Ammon's horn (tissue), 1 donor: ENCODE results near the gene TMIGD3.
A peak's percentile ranks its signal among the peaks of the same experiment; 100 is the strongest.

Source experiments
- DNase-seq: peaks from one replicate; pipeline ENCODE4 v3.0.0-alpha.2; 2016; ENCODE audit warnings: low spot score

TMIGD3 gene

GRCh38 chr1:111474521-111474920 is 28.9 kb downstream of the TMIGD3 start:
- no peak for DNase-seq

DNA sequence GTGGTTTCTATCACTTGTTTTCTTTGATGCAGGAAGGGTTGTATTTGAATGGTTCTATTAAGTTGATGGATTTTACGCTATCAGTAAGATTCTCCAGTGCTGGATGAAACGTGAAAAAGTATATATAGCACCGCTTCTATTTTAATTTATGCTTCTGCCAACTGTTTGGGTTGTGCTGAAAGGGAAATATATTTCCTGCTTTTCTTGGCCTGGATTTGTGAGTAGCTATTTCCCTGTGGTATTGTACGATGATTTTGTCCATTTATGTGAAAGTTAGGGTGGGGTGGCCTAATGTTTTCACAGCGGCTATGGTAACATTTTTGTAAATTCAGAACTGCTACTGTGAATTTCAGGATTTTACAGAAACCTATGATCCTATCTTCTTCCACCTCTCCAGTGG is 29.3 kb downstream of the TMIGD3 start:
- DNase-seq, result no peak

DNA sequence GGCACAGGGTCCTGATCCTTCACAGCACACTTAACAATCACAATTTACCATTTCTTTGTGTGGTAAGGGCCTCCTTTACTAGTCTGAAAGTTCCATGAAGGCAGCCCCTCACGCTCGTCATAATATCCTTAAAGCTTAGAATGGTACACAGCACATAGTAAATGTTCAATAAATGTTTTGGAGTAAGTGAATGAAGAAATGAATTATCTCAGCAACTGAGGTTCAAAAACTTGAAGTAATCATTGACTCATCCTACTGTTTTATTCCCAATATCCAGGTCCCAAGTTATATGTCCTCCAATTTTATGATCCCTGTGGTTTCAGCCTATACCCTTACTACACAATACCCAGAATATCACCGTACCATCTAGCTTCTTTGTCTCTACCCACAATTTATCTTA is 31.9 kb downstream of the TMIGD3 start:
- no peak for DNase-seq

- peak; percentile 81 for DNase-seq
Observed at GRCh38 chr1:111471012-111471411, 32.4 kb downstream of the TMIGD3 start.

DNA sequence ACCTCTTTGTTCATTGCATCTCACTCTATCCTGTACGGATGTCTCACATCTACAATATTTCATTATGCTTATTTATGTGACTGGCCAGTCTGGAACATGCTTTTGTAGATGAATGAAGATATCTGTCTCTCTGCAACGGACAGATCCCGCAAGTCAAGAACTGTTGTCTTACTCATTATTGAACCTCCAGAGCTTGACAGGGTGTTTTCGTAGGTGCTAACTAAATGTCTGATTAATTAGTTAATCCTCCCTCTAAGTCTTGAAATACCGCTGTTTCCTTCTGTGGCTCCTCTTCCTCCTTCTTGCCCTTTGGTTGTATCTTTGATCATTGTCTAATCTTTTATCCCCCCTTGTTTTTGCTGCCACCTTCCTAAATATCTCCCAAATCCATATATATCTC is 32.8 kb downstream of the TMIGD3 start:
- DNase-seq, result no peak

GRCh38 chr1:111469539-111469938 is 33.9 kb downstream of the TMIGD3 start:
- no peak for DNase-seq

- DNase-seq, result no peak
Observed at GRCh38 chr1:111468717-111469100, 34.7 kb downstream of the TMIGD3 start.

GRCh38 chr1:111467865-111468716 is 35.3 kb downstream of the TMIGD3 start:
- no peak for DNase-seq

DNA sequence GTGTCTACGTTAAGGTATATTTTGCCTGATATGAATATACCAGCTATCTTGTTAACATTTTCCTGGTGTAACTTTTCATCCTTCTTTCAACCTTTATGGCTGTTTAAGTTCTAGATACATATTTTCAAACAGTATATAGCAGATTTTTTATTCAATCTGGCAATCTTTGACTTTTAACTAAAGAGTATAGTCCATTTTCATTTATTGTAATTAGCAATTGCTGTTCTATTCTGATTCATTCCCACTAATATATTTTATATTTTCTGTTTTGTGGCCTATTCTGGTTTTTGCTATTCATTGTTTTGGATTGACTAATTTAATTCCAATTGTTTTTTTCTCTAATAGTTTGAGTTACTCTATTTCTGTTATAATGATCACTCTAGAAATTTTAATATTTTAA is 37.0 kb downstream of the TMIGD3 start:
- DNase-seq, result no peak

- no peak for DNase-seq
Observed at GRCh38 chr1:111465754-111466153, 37.7 kb downstream of the TMIGD3 start.

DNA sequence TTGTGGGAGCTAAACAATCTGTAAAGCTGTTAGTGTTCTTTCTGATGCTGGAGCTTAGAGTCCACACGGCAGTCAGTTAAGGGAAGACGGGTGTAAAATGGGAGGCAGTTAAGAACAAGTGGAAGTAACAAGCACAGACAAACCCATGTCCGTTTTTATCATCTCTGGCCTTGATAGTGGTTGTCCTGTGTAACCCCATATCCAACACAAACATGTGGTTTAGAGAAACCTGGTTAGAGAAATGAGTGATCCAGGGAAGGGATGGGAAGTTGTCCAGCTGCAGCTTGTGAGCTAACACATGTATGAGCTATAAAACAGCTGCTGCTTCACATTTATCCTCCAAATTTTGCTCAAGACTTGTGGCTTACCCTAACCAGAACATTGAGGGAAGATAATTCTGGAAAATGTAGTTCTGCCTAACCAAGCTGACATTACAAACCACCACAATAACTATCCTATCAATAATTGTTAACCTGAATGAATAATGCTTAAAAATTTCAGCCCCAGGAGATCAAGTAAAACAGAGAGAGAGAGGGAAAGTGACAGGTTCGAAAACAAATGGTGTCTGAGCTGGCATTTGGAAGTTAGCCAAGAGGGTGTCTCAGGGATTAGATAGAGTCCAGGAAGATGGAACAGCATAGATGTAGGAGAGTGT is 40.3 kb downstream of the TMIGD3 start:
- no peak for DNase-seq

DNA sequence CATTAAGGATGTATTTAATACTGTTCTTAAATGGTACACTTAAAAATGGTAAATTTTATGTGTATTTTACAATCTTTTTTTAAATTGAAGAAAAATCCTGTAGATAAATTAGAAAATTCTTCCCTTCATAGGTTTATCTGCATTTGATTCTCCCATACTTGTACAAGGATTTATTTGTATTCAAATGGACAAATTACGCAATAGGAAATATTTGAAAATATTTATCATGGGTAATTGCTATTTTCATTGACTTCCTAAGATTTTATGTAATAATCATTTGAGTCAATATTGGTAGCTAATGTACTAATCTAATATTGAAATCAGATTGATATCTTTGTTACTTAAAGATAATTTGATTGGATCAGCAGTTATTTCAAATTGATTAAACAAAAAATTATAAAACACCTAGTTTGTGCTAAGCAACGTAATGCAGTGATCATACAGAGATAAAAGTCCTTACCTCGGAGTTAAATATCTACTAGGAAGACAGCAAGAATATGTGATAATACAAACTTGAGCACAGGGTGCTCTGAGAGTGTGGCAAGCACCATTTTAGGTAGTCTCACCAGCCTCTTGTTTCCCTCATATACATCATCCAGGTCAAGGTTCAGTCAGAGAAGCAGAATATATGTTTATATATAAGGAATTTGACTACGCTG is 40.9 kb downstream of the TMIGD3 start:
- DNase-seq, result no peak

DNA sequence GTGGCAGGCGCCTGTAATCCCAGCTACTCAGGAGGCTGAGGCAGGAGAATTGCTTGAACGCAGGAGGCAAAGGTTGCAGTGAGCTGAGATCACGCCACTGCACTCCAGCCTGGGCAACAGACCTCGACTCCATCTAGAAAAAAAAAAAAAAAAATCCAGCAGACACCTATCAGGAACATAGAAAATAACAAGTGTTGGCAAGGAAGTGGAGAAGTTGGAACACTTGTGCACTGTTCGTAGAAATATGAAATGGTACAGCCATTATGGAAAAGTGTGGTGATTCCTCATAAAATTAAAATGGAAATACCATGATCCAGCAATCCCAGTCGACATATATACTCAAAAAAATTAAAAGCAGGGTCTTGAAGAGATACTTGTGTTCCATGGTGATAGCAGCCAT is 41.7 kb downstream of the TMIGD3 start:
- no peak for DNase-seq

GRCh38 chr1:111455642-111456031 is 47.8 kb downstream of the TMIGD3 start:
- DNase-seq, result no peak

GRCh38 chr1:111454859-111455641 is 48.4 kb downstream of the TMIGD3 start:
- no peak for DNase-seq

DNA sequence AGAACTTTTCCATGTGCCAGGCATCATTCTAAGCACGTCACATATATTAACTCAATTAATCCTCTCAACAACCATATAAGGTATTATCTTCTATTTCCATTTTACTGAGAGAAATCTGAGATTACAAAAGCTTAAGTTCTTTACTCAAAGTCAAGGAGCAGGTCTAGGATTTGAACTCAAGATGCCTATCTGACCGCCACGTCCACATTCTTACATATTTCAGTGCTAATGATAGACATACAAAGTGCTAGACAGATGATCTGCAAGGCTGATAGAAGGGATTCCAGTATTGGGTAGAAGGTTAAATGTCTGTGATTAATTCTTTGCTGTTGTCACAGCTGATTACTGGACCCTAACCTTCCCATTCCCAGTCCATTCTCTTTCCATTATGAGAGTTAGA is 49.7 kb downstream of the TMIGD3 start:
- no peak for DNase-seq

DNA sequence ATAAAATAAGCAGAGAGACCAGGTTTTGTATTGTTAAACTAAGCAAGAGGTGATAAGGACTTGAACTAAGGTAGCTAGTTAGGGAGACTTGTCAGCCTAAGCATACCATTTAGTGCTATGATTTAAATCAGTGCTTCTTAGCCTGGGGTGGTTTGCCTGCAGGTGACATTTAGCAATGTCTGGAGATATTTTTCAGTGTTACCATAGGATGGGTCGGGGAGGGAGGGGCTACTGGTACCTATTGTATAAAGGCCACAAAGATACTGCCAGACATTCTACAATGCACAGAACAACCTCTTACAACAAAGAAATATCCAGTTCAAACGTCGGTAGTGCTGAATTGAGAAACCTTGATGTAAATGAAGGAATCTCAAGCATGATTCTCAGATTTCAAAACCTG is 50.9 kb downstream of the TMIGD3 start:
- no peak for DNase-seq

GRCh38 chr1:111450185-111450584 is 53.2 kb downstream of the TMIGD3 start:
- DNase-seq, result no peak

GRCh38 chr1:111449703-111450017 is 53.8 kb downstream of the TMIGD3 start:
- no peak for DNase-seq

GRCh38 chr1:111448918-111449702 is 54.3 kb downstream of the TMIGD3 start, which contains the start of the genes ATP5PB and WDR77:
Gene ATP5PB (plus strand): TSS chr1:111449464. CDS start chr1:111449542, 78 bp downstream.
Gene WDR77 (minus strand): TSS chr1:111449256. CDS start chr1:111449169, 87 bp downstream.
- peak; percentile 98 for DNase-seq

DNA sequence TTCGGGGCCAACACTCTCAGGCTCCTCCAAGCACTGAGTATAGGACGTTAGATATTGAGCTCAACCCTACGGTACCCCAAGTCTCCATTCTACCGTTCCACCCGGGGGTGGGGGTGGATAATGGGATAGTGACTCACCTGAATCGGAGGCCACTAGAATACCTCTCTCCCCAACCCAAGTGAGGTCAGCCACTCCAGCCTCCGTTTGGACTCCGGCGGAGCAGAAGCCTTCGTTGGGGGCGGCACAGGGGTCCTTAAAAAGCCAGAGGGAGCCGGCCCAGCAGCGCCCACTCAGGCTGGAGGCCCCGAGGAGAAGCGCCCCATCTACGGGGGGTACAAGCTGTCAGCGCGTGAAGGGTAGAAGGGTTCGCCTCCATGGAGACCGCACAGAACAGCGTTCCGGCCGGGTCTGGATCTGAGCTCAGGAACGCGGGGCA is 54.9 kb downstream of the TMIGD3 start:
- DNase-seq, result no peak
